GM18520 (cell line): ENCODE results near the gene PELI1.
"Not testable (repeated sequence)": the region's sequence is repeated elsewhere in the genome, so short reads cannot be mapped to it uniquely, and the experiment has no call there.

Experiments
- ATAC-seq: cut with Tn5 transposase; IDR thresholded peaks from one replicate; pipeline ENCODE4 v1.9.1; 2021; ENCODE audit not compliant: unreplicated experiment

The PELI1 gene

GRCh38 chr2:64090264-64090663, 54.0 kb downstream of the PELI1 start:
- no peak for ATAC-seq

DNA sequence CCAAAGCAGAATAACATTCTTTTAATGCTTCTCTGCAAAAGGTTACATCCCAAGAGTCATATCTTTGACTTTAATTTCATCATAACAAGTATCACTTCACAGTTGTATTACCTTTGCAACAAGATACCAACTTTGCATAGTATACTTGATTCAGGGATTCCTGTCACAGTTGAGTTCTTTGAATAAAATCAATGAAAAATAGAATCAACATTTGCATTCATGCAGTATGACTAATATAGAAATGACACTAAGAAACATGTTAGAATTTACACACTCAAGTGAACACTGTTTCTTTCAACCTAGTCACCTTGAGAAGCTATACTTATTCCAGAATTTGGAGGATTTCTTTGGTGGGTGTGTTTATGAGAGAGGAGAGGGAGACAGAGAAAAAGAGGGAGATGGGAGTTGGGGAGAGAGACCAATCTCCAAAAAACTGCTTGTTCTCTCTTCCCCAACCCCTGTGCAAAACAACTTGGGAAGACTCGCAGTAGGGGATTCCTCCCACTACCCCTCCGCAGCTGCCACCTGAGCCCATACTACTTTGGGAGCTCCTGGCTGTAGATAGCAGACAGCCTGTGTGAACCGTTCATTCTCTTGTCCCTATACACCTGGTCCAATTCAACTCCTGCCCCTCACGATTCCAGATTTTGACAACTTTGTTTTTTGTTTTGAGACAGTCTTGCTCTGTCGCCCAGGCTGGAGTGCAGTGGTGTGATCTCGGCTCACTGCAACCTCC, 57.7 kb downstream of the PELI1 start:
- ATAC-seq = peak; percentile 40

DNA sequence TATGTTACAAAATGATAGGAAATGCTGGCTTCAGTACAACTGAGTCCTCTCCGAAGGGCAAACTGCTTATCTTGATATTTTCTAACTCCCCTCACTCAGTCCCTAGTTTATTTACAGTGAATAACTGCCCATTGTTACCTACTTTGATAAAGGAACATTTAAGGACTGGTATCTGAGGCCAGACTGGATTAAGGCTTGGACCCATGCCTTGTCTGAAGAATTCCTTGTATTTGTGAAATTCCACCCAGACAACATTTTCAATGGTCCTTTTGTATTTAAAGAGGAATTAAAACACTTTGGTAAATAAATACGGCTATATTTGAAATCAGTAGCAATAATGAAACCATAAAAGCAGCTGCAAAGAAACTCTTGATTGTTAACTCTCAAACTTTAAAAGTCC, 58.3 kb downstream of the PELI1 start:
- ATAC-seq = no peak

- ATAC-seq = no peak
These were observed 63.2 kb downstream of the PELI1 start for GRCh38 chr2:64081046-64081445.

DNA sequence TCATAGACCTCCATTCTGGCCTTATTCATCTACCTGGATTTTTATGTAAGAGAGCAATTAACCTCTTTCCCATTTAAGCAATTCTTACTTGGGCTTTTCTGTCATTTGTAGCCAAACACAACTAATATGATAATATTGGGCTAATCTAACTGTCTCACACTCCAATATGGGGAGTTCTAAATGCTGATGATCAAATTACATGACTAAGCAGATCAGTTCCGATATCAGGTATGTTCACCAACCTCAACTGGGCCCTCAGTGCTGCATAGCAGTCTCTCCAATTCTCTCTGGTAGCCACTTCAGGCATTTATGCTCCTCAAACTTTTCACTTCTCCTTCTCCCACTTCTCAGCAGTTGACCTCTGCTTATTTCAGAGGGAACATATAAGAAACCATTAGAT, 64.0 kb downstream of the PELI1 start:
- no peak for ATAC-seq

- ATAC-seq = not testable (repeated sequence)
These were observed 64.5 kb downstream of the PELI1 start for GRCh38 chr2:64079688-64080087.

DNA sequence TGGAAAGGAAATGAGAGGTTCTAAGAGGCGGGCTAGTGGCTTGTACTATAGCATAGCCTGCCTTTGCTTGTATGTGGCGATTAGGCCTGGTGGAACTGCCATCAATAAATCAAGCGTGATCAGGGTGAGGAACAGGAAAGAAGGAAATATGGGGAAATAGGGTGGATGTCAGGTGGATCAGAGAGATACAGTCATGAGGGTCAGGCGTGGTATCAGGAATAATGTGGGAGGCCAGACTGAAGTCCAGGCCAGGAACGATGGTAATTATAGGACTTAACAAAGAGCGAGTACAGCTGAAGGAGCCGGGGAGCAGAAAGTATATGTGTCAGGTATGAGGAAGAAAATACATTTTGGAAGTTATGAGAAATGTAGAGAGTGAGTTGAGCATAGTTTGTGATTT, 67.4 kb downstream of the PELI1 start:
- not testable (repeated sequence) for ATAC-seq

DNA sequence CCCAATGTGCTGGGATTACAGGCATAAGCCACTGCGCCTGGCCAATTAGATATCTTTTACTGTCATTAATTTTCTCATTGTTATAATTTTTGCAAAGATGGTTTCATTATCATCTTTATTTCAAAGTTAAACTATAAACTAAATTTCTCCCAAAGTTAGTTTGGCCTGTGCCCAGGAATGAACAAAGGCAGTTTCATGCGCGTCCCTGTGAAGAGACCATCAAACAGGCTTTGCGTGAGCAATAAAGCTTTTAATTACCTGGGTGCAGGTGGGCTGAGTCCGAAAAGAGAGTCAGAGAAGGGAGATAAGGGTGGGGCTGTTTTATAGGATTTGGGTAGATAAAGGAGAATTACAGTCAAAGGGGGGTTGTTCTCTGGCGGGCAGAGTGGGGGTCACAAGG, 69.6 kb downstream of the PELI1 start:
- not testable (repeated sequence) for ATAC-seq

DNA sequence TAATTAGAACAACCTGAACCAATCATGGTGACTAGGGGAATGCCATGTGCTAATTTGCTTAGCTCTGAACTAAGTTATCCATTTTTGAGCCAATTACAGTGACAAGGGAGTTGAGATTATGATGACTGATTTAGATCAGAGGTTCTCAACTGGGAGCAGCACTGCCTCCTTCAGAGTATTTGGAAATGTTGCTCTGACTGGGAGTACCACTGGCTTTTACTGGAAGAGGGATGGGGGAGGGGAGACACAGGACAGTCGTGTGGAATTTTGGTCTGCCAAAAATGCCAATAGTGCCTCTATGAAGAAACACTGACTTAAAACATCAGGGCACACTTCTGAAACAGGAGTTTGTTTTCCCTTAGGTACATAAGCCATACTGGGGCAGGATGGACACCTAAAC, 76.9 kb downstream of the PELI1 start:
- no peak for ATAC-seq

GRCh38 chr2:64065516-64065915, 78.7 kb downstream of the PELI1 start:
- no peak for ATAC-seq

GRCh38 chr2:64063924-64064331, 80.3 kb downstream of the PELI1 start:
- ATAC-seq = no peak

GRCh38 chr2:64063454-64063853, 80.8 kb downstream of the PELI1 start:
- no peak for ATAC-seq

GRCh38 chr2:64062840-64063239, 81.4 kb downstream of the PELI1 start:
- ATAC-seq = no peak

DNA sequence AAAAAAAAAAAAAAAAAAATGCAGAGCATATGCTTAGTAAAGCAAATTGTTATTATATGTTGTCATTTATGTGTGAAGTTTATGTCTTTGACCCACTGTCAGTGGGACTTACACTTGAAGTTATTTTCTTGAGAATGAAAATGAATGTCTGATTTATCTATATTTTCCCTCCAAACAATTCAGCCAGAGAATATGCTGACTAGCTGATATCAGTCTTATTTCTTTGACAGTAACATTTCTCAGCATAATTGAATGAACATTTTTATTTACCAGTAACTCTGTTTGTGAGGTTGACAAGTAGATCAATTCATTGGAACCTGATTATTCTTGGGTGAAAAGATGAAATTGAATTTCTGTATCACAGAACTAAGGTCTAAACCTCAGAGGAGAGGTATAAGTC, 85.0 kb downstream of the PELI1 start:
- ATAC-seq = no peak

GRCh38 chr2:64056021-64056420, 88.2 kb downstream of the PELI1 start:
- ATAC-seq = no peak

GRCh38 chr2:64054161-64054915, 89.9 kb downstream of the PELI1 start:
- no peak for ATAC-seq

DNA sequence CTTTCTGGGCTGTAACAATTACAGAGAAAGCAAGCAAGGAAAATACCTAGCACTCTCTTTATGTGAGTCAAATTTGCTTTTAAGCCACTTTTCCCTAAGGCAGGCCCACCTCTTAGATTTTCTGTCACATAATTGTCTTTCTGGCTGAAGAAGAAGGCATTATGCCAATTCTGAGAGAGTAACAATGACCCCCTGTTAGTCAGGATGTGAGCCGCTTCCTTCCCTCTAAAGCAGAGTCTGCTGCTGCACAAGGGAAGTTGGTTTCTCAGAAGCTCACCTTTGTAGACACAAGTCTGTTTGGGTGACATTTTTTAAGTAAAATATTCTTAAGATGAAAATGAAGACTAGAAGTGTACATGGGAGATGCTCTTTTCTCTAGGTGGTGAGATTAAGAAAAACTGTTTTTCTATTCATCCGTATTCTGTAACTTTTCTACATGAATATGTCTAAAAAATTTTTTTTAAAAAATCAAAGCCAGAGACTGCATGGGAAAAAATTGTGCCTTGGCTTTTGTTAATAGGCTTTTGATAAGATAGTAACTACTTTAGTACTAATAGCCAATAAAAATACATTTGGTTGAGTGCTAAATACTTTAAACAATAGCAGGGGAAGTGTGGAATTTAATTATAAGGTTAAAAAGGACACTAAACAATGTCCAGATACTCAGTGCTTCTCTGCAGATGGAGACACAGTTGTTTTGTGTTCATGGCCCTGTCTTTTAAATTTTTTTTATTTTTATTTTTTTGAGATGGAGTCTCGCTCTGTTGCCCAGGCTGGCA, 91.6 kb downstream of the PELI1 start:
- ATAC-seq = no peak

DNA sequence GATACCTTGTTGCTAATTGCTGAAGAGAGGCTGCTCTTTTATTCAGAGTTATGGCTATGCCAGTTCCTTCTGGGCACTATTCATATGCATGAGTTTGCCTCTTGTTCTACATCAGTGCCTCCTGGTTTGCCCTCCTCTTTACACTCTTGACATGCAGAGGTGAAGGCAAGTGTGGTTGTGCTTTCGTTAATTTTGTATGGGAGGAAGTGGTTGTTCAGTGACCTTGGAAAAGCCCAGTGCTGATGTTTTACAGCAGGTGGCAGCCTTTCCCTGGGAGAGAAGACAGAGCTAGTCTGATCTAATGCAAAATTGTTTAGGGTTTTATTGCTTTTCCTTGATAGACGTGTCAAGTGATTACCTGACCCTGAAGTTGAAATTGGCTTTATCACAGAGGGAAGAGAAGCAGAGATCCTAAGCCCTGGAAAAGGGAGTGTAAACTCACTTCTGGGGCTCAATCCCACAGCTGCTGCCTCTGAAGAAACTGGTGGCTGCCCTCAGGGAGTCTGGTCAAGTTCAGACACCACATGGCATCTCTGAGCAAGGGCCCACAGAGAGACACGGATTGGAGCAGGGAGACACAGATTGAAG, 94.5 kb downstream of the PELI1 start:
- peak; percentile 92 for ATAC-seq

DNA sequence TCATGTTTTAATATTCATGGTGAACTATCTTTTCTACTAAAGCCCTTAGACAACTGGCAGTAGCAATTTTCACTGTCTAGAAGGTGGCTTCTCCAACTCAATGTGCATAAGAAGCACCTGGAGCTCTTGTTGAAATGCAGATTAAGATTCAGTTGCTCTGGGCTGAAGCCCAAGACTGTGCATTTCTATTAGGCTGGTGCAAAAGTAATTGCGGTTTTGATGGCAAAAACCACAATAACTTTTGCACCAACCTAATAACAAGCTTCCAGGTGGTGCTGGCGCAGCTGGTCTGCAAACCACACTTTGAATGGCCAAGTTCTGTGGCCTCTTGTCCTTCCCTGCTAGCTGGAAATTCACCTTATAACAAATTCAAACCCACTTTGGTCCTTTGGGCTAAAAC, 98.3 kb downstream of the PELI1 start:
- ATAC-seq = no peak
